Body of pancreas (tissue), 4 donors: Measurements from ENCODE around the gene ENOX2. TPM values are rescaled to one million over a fixed set of nuclear protein-coding genes. Genes with fewer than 3 reads are reported as not detected.

ENCODE experiments used
- ATAC-seq: fragments of 150-250 bp; one replicate; pipeline ENCODE4 v1.9.1; 2016
- DNase-seq, 4 donors: peaks; one replicate each; pipeline ENCODE4 v3.0.0-alpha.2; 2019
- H3K27ac ChIP-seq, 4 donors: fragments of 200-600 bp; sonication (generic); 1 replicate in 3 of 4; 2 replicates in 1 of 4; pipeline versions ENCODE4 v1.5.1 to v1.6.1; 2016 to 2019; ENCODE audit warnings: mild to moderate bottlenecking in 1 of 4, mixed read lengths in 1 of 4, moderate library complexity in 1 of 4
- H3K27me3 ChIP-seq, 2 donors: fragments of 200-600 bp; sonication (generic); one replicate each; pipeline ENCODE4 v1.6.0; 2016; ENCODE audit warnings: mild to moderate bottlenecking in 1 of 2
- H3K36me3 ChIP-seq, 2 donors: fragments of 200-600 bp; sonication (generic); replicated peaks in 1 of 2; 2 replicates each; pipeline ENCODE4 v1.5.1; 2016; ENCODE audit warnings: low read depth in 2 of 2; ENCODE audit not compliant: insufficient read depth in 1 of 2
- H3K4me1 ChIP-seq: fragments of 200-600 bp; sonication (generic); one replicate; pipeline ENCODE4 v1.6.0; 2016
- H3K4me3 ChIP-seq, 2 donors: fragments of 200-600 bp; sonication (generic); 1 replicate in 1 of 2; 2 replicates in 1 of 2; pipeline ENCODE4 v1.5.1; 2016 to 2019
- H3K9me3 ChIP-seq, 3 donors: fragments of 200-600 bp; sonication (generic); 1 replicate in 2 of 3; 2 replicates in 1 of 3; pipeline ENCODE4 v1.5.1; 2016
- CTCF ChIP-seq, 7 experiments: fragments of 450-650 bp in 4 of 7; fragments of 200-600 bp in 3 of 7; sonication (generic) in 3 of 7; IDR thresholded peaks; one replicate each; pipeline ENCODE4 v1.5.1; 2016 to 2019; ENCODE audit warnings: antibody characterized with exemption in 7 of 7
- POLR2A ChIP-seq, 3 donors: fragments of 450-650 bp; IDR thresholded peaks; one replicate each; pipeline ENCODE4 v1.6.1; 2016; ENCODE audit warnings: antibody characterized with exemption in 3 of 3, mild to moderate bottlenecking in 2 of 3
- WGBS, 2 donors: methylation state at CpG; one replicate each; pipeline ENCODE4 v1.1.5; 2017; 5-methylcytosine and 5-hydroxymethylcytosine counted together
- intact Hi-C: fragments of 100-400 bp; cut with DNase I; formaldehyde crosslinking; loops from one replicate; pipeline ENCODE4 v1.15.1; 2023
- total RNA-seq, 2 donors: library from RNA; depleted of rRNA; stranded (reverse); fragments of >200 nt; gene quantifications; one replicate each; pipeline ENCODE4 v1.1.0, GENCODE V29; 2016

ENOX2 gene
- total RNA-seq, 2 donors from 2014 or later = 7.9 to 9.1 TPM

- TF ChIP-seq CTCF (IDR thresholded peaks at IDR 0.05) = no peak
- TF ChIP-seq POLR2A (IDR thresholded peaks at IDR 0.05) = no peak
- Histone ChIP-seq H3K27ac (no peak overlapping the region), H3K36me3 (no peaks in the 10 kb centered on the region), H3K9me3 (no peaks in the 10 kb centered on the region), H3K4me3 (no peak overlapping the region), H3K4me1 (no peaks in the 10 kb centered on the region), H3K27me3 (no peaks in the 10 kb centered on the region)
- intact Hi-C loops = no loop called here
- DNase-seq (no peak), ATAC-seq (no peak)
- WGBS, 2 donors = 70 to 83% methylated on average over 3 of the region's 3 CpGs
Observed at GRCh38 chrX:130615941-130616340, 287.1 kb downstream of the ENOX2 start.

GRCh38 chrX:130607431-130607830 is 295.6 kb downstream of the ENOX2 start:
- 34 to 43% methylated on average over 4 of the region's 4 CpGs for WGBS, 2 donors
- no peak overlapping the region for H3K4me3 ChIP-seq
- TF ChIP-seq POLR2A (IDR thresholded peaks at IDR 0.05) = no peak
- no peak for TF ChIP-seq CTCF (IDR thresholded peaks at IDR 0.05)

GRCh38 chrX:130606425-130606824 is 296.6 kb downstream of the ENOX2 start:
- DNase-seq = no peak
- intact Hi-C loops = no loop called here
- Histone ChIP-seq H3K4me3 (no peak overlapping the region), H3K9me3 (no peaks in the 10 kb centered on the region), H3K27ac (no peak overlapping the region), H3K36me3 (no peaks in the 10 kb centered on the region), H3K27me3 (no peaks in the 10 kb centered on the region), H3K4me1 (no peaks in the 10 kb centered on the region)
- no peak for ATAC-seq
- WGBS, 2 donors = 71 to 76% methylated on average over 3 to 4 of the region's 4 CpGs
- TF ChIP-seq POLR2A (IDR thresholded peaks at IDR 0.05) = no peak
- TF ChIP-seq CTCF (IDR thresholded peaks at IDR 0.05) = no peak

More at GRCh38 chrX:130607431-130607830, 295.6 kb downstream of the ENOX2 start:
- no peaks in the 10 kb centered on the region for H3K4me1 ChIP-seq
- ATAC-seq (no peak), DNase-seq (no peak)
- H3K27ac ChIP-seq = no peak overlapping the region
- no peaks in the 10 kb centered on the region for H3K27me3 ChIP-seq
- no peaks in the 10 kb centered on the region for H3K9me3 ChIP-seq
- intact Hi-C loops = no loop called here
- no peaks in the 10 kb centered on the region for H3K36me3 ChIP-seq

- no peak for ATAC-seq
- Histone ChIP-seq H3K36me3 (no peaks in the 10 kb centered on the region), H3K4me1 (no peaks in the 10 kb centered on the region), H3K27ac (no peak overlapping the region), H3K27me3 (no peaks in the 10 kb centered on the region), H3K9me3 (no peaks in the 10 kb centered on the region), H3K4me3 (no peak overlapping the region)
- no peak for DNase-seq
- intact Hi-C loops = no loop called here
- 20 to 23% methylated on average over 3 of the region's 3 CpGs for WGBS, 2 donors
- TF ChIP-seq POLR2A (IDR thresholded peaks at IDR 0.05) (no peak), CTCF (IDR thresholded peaks at IDR 0.05) (no peak)
Observed at GRCh38 chrX:130604882-130605281, 298.1 kb downstream of the ENOX2 start.

GRCh38 chrX:130594453-130594916 is 308.5 kb downstream of the ENOX2 start:
- H3K4me1 ChIP-seq = no peaks in the 10 kb centered on the region
- H3K27ac ChIP-seq = no peak overlapping the region
- no peak for ATAC-seq
- H3K4me3 ChIP-seq = no peak overlapping the region
- no peaks in the 10 kb centered on the region for H3K9me3 ChIP-seq
- TF ChIP-seq CTCF (IDR thresholded peaks at IDR 0.05) (no peak), POLR2A (IDR thresholded peaks at IDR 0.05) (no peak)
- 10 to 28% methylated on average over 9 of the region's 9 CpGs for WGBS, 2 donors
- intact Hi-C loops = no loop called here
- H3K27me3 ChIP-seq = no peaks in the 10 kb centered on the region
- no peak for DNase-seq
- no peaks in the 10 kb centered on the region for H3K36me3 ChIP-seq
